ENCODE data around the gene RPL35.

RPL35 gene

GRCh38 chr9:124861342-124862229 is at the start of gene RPL35, which contains the start of gene ARPC5L:
Gene RPL35, minus strand, starts transcription at chr9:124861957. Its CDS starts 45 bp downstream, at chr9:124861912.
Gene ARPC5L, plus strand, starts transcription at chr9:124862130. Its CDS starts 7,161 bp downstream, at chr9:124869291.
- peak; percentile 26 for TF ChIP-seq CTCF (IDR thresholded peaks at IDR 0.05; ENCODE audit: extremely low read depth, insufficient read depth, missing control alignments)
- in situ Hi-C loops (cut with MboI; ENCODE audit: low pct_unique_long_range_greater_than_20kb, low sequenced_read_pairs, unreplicated experiment): no loop called here
- DNase-seq (ENCODE audit: low spot score): peak; percentile 99

- no peak for DNase-seq (ENCODE audit: low spot score)
- no peak for TF ChIP-seq CTCF (IDR thresholded peaks at IDR 0.05; ENCODE audit: extremely low read depth, insufficient read depth, missing control alignments)
- in situ Hi-C loops (cut with MboI; ENCODE audit: low pct_unique_long_range_greater_than_20kb, low sequenced_read_pairs, unreplicated experiment): loop anchor here (25.0 kb wide), 1 partner anchor 454 kb away; no protein-coding TSS in a partner anchor
Observed at GRCh38 chr9:124908098-124908497, 46.3 kb upstream of the RPL35 start.

DNA sequence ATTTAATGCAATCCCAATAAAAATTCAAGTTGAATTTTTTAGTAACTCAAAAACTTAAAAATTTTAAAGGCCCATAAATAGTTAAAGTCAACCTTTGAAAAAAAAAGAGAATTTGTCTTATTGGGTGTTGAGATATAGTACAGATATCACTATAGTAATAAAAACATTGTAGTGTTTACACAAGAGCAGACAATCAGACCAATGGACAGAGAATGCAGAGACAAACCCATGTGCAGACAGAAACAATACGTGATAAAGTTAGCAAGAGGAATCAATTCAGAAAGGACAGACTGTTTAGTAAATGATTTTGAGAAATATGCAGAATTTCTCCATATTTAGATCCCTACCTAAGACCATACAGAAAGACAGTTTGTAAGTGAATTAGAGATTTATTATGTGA is 45.2 kb upstream of the RPL35 start:
- no peak for TF ChIP-seq CTCF (IDR thresholded peaks at IDR 0.05; ENCODE audit: extremely low read depth, insufficient read depth, missing control alignments)
- in situ Hi-C loops (cut with MboI; ENCODE audit: low pct_unique_long_range_greater_than_20kb, low sequenced_read_pairs, unreplicated experiment): loop anchor here (25.0 kb wide), 1 partner anchor 455 kb away; no protein-coding TSS in a partner anchor
- no peak for DNase-seq (ENCODE audit: low spot score)

GRCh38 chr9:124899845-124900244 is 38.1 kb upstream of the RPL35 start:
- DNase-seq (ENCODE audit: low spot score): no peak
- TF ChIP-seq CTCF (IDR thresholded peaks at IDR 0.05; ENCODE audit: extremely low read depth, insufficient read depth, missing control alignments): no peak
- in situ Hi-C loops (cut with MboI; ENCODE audit: low pct_unique_long_range_greater_than_20kb, low sequenced_read_pairs, unreplicated experiment): loop anchor here (25.0 kb wide), 1 partner anchor 462 kb away; no protein-coding TSS in a partner anchor

- no peak for TF ChIP-seq CTCF (IDR thresholded peaks at IDR 0.05; ENCODE audit: extremely low read depth, insufficient read depth, missing control alignments)
- DNase-seq (ENCODE audit: low spot score): no peak
- in situ Hi-C loops (cut with MboI; ENCODE audit: low pct_unique_long_range_greater_than_20kb, low sequenced_read_pairs, unreplicated experiment): no loop called here
Observed at GRCh38 chr9:124897570-124898460, 36.1 kb upstream of the RPL35 start.

- in situ Hi-C loops (cut with MboI; ENCODE audit: low pct_unique_long_range_greater_than_20kb, low sequenced_read_pairs, unreplicated experiment): no loop called here
- no peak for DNase-seq (ENCODE audit: low spot score)
- TF ChIP-seq CTCF (IDR thresholded peaks at IDR 0.05; ENCODE audit: extremely low read depth, insufficient read depth, missing control alignments): peak; percentile 66
Observed at GRCh38 chr9:124894741-124895170, 33.0 kb upstream of the RPL35 start.

Measured in GM13977 (cell line).